ENCODE results near the gene SLC38A10.
"Not testable (repeated sequence)": the region's sequence is repeated elsewhere in the genome, so short reads cannot be mapped to it uniquely, and the experiment has no call there.

SLC38A10 gene

GRCh38 chr17:81315129-81315884 is 20.2 kb upstream of the SLC38A10 start:
- DNase-seq (ENCODE audit: low read depth, low spot score), result no peak
- H3K4me3 ChIP-seq (ENCODE audit: low read length), result no peak overlapping the region

- DNase-seq (ENCODE audit: low read depth, low spot score), result no peak
Observed at GRCh38 chr17:81314398-81315081, 19.4 kb upstream of the SLC38A10 start.

DNA sequence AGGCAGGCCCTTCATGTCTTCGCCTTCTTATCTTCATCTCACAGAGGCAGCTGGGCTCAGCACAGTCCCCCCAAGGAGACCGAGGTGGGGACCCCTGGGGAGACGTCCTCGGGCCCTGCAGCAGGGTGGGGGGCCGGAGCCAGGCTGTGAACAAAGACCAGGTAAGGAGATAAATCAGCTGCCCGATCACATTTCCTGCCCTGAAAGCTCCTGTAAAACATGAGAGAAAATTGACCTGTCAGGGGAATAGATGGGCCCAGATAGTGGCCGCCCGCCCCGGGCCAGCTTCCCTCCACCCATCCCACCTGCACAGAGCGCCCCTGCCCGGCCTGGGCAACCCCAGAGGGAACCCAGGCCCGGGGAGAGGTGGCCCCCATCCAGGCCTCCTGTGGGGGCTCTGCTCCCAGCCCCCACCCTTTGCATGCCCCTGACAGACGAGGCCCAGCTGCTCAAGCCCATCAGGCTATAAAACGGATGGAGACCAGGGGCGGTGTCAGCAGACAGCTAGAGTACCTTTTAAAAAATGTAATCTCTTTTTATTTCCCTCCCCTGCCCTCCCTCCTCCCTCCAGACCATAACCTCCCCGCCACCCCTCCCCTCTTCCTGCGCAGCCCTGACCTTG is 18.8 kb upstream of the SLC38A10 start:
- H3K4me3 ChIP-seq (ENCODE audit: low read length), result no peak overlapping the region
- no peak for DNase-seq (ENCODE audit: low read depth, low spot score)

More at GRCh38 chr17:81314398-81315081, 19.4 kb upstream of the SLC38A10 start:
- no peak overlapping the region for H3K4me3 ChIP-seq (ENCODE audit: low read length)

- H3K4me3 ChIP-seq (ENCODE audit: low read length), result no peak overlapping the region
- DNase-seq (ENCODE audit: low read depth, low spot score), result no peak
Observed at GRCh38 chr17:81312624-81313325, 17.7 kb upstream of the SLC38A10 start.

GRCh38 chr17:81311946-81312345 is 16.8 kb upstream of the SLC38A10 start:
- no peak overlapping the region for H3K4me3 ChIP-seq (ENCODE audit: low read length)
- no peak for DNase-seq (ENCODE audit: low read depth, low spot score)

- DNase-seq (ENCODE audit: low read depth, low spot score), result no peak
- no peak overlapping the region for H3K4me3 ChIP-seq (ENCODE audit: low read length)
Observed at GRCh38 chr17:81310949-81311550, 15.9 kb upstream of the SLC38A10 start.

DNA sequence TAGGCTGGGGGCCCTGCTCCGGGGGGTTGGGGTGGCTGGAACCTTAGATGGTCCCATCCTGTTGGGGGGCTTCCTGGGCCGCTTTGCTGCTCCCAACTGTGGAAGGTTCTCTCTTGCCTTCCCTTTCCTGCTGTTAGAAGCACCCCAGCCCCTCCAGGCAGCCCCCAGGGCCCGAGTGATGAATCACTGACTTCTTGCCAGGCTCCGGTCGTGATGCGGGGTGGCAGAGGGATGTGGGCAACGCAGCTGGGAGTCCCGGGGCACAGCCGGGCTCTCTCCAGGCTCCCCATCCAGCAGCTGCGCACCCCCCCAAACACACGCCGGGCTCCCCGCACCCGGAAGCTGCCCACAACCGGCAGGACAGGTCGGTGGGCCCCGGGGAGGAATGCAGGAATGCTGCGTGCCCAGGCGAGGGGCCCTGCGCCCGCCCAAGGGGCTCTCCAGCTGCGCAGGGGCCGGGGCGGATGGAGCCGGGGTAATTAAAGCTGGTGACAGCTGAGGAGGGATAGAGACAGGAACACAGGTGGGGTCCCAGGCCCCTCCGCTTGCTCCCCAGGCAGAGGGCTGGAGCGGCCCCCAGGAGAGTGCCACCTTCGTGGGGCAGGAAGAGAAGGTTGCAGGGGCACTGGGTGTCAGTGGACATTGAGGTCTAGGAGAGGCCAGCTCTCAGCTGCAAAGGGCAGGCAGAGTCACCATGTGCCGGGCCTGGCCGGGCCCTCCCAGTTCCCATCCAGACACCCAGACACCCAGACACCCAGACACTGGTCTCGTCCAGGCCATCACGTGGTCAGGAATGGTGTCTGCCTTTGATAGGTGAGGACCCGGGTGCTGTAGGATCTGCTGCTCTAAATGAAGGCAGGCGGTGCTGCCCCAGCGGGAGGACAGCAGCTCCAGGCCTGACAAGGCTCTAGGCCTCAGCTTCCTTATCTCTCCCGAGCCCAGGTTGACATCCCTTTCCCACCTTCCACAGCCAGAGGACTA is 15.0 kb upstream of the SLC38A10 start:
- DNase-seq (ENCODE audit: low read depth, low spot score), result no peak
- H3K4me3 ChIP-seq (ENCODE audit: low read length), result no peak overlapping the region

DNA sequence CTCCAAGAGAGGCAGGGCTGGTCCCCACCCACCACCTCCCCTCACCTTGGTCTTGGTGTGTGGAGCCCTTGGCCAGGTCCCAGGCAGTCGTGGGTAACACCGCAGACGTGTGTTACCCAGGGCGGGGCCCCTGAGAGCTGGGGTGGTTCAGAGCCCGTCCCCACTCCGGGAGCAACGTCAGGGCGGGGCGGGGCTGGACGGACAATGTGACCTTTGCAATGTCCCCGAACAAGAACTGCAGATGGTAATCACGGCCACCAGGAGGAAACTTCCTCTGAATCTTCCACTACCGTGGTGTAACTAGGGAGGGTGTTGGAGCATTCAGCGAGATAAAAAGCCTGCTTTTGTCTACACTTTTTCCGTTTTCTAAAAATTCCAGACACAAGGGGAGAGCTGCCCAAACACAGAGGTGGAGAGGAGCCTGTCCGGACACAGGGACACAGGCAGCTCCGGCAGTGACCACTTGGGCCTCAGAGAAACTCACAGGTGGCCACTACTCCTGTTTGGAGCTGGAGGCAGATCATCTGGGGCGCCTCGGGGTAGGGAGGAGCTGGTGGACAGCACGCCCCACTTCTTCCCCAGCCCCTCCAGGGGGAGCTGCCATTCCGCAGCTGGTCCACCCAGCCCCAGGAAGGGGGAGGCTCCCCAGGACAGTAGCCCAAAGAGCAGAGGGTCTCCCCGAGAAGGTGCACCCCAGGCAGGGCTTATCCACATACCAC is 14.2 kb upstream of the SLC38A10 start:
- DNase-seq (ENCODE audit: low read depth, low spot score), result no peak
- H3K4me3 ChIP-seq (ENCODE audit: low read length), result no peak overlapping the region

- not testable (repeated sequence) for H3K4me3 ChIP-seq (ENCODE audit: low read length); DNase-seq (ENCODE audit: low read depth, low spot score)
Observed at GRCh38 chr17:81308784-81309139, 13.7 kb upstream of the SLC38A10 start.

- no peak overlapping the region for H3K4me3 ChIP-seq (ENCODE audit: low read length)
- no peak for DNase-seq (ENCODE audit: low read depth, low spot score)
Observed at GRCh38 chr17:81307636-81308560, 12.8 kb upstream of the SLC38A10 start.

DNA sequence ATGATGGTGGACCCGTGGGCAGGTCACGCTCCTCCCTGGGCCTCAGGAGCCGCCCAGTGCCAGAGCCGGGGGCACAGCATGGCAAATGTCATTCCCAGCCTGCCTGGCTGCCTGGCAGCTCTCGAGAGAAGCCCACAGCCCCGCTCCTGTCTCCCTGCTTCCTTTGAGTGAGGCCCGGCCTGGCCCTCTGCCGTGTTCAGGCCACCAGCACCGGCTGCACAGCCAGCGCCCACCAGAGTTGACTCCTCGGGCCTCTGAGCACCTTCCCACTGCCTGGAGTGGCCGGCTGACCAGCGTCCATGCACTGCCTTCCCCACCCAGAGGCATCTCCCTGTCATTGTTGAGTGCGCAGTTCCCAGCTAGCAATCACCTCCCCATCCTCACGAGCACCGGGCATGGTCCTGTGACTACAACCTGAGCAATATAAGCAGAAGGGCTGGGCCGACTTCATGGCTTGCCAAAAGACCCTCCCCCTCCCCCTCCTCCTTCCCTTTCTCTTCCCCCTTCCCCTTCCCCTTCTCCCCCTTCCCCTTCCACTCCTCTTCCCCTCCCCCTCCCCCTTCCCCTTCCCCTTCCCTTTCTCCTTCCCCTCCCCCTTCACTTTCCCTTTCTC is 11.9 kb upstream of the SLC38A10 start:
- H3K4me3 ChIP-seq (ENCODE audit: low read length), result no peak overlapping the region
- no peak for DNase-seq (ENCODE audit: low read depth, low spot score)

- no peak for DNase-seq (ENCODE audit: low read depth, low spot score)
- H3K4me3 ChIP-seq (ENCODE audit: low read length), result no peak overlapping the region
Observed at GRCh38 chr17:81306491-81306890, 11.4 kb upstream of the SLC38A10 start.

- DNase-seq (ENCODE audit: low read depth, low spot score), result no peak
- H3K4me3 ChIP-seq (ENCODE audit: low read length), result no peak overlapping the region
Observed at GRCh38 chr17:81305051-81305630, 10.0 kb upstream of the SLC38A10 start.

GRCh38 chr17:81304196-81305015 is 9.3 kb upstream of the SLC38A10 start:
- no peak for DNase-seq (ENCODE audit: low read depth, low spot score)
- no peak overlapping the region for H3K4me3 ChIP-seq (ENCODE audit: low read length)

DNA sequence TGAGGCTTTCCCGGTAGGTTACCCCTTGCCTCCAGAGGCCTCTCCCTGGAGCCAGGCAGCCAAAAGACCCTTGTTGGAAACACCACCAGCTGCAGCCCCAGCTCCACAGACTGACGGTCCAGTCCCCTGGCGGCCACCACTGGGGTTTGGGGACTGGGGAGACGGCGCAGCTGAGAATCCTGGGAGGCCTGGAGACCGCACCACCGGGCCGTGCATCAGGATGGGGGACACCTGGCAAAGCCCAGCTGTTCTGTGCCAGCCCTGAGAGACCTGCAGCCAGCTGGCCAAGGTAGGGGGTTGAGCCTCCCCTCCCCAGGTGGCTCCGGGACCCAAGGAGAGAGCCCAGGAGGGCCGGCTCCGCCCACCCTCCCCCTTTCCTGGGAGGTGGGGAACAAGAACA is 8.3 kb upstream of the SLC38A10 start:
- no peak overlapping the region for H3K4me3 ChIP-seq (ENCODE audit: low read length)
- DNase-seq (ENCODE audit: low read depth, low spot score), result no peak

Data from Jurkat, Clone E6-1 (cell line).